Measurements from ENCODE around the gene SLC25A13.

DNA sequence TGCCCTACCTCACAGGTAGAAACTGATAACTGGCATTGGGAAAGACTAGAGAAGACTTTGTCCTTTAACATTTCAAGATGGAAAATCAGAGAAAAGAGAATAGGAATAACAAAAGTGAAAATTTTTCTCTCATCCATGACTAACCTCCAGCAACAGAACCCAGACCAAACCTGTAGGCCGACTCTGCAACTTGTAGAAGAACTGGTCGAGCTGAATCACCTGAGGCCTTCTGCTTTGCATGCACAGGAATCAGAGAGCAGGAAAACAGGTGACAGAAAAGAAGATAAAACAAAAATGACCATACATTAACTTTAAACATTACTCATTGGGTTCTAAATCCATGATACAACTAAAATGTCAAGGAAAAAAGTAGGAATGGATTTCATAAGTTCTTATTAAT, 137.1 kb downstream of the SLC25A13 start:
- TF ChIP-seq GABPA (IDR thresholded peaks at IDR 0.05; ENCODE audit: borderline replicate concordance, insufficient read depth, low read length) (no peak), CTCF (IDR thresholded peaks at IDR 0.05; ENCODE audit: control extremely low read depth in 1 of 3, insufficient read depth in 1 of 3, low read depth in 1 of 3, low read length in 3 of 3) (no peak), TEAD4 (IDR thresholded peaks at IDR 0.05; ENCODE audit: low read depth, low read length) (no peak), EZH2 (IDR thresholded peaks at IDR 0.05; ENCODE audit: low read depth, low read length, severe bottlenecking) (no peak)

Measured in H1 (cell line).